ENCODE measurements around the gene IFITM2. TPM values are rescaled to one million over a fixed set of nuclear protein-coding genes. Genes with fewer than 3 reads are reported as not detected.

The IFITM2 gene
- total and polyA plus RNA-seq, 2 of the 13 experiments (the other 11 are each of a cell fraction or from before 2014, with no cell fraction given) = 13.8 to 267 TPM

DNA sequence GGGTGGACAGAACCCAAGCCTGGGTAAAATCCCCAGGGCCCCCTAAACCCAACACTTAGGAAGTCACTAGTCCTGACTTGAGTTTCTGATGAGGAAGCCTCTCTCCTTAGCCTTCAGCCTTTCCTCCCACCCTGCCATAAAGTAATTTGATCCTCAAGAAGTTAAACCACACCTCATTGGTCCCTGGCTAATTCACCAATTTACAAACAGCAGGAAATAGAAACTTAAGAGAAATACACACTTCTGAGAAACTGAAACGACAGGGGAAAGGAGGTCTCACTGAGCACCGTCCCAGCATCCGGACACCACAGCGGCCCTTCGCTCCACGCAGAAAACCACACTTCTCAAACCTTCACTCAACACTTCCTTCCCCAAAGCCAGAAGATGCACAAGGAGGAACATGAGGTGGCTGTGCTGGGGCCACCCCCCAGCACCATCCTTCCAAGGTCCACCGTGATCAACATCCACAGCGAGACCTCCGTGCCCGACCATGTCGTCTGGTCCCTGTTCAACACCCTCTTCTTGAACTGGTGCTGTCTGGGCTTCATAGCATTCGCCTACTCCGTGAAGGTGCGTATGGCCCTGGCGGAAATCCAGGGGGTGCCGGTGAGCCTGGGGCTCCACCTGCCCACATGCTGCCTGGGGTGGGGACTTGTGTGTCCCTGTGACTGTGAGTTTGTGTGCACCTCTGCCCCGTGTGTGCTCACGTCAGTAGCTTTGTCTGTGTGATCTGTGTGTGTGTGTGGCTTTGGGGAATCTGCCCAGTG lies 6.4 kb downstream of the IFITM2 start, which contains the start of gene IFITM1:
Gene IFITM1, plus strand, starts transcription at position 254 of the 767 bp plus-strand sequence. Its CDS starts 131 bp downstream, at position 385.
- H3K27ac ChIP-seq (ENCODE audit: extremely low read length, insufficient read depth, low read length) = no peak within 1 kb of the TSS
- peak within 1 kb of the TSS; percentile 12 to 55 (median 44); a peak in 4 of 6 replicates for H3K4me3 ChIP-seq (replicated peaks in 1 of 3; ENCODE audit: insufficient read depth in 1 of 3, low read depth in 2 of 3, low read length in 3 of 3)
- H3K79me2 ChIP-seq (ENCODE audit: insufficient read depth, low read length) = peaks cover 7% of the 10 kb centered on the region
- ATAC-seq (peak; percentile 9), DNase-seq (ENCODE audit: low spot score) (no peak), FAIRE-seq (no peak)
- intact Hi-C loops (cut with micrococcal nuclease; ENCODE audit: unreplicated experiment) (no loop called here), in situ Hi-C loops (cut with HindIII; ENCODE audit: extremely low pct_ligation_motif_present, low pct_unique_long_range_greater_than_20kb) (no loop called here)
- ChIA-PET POLR2A (interaction anchor here (1.0 to 2.7 kb wide), 4 partner anchors 8 to 40 kb away, joined by 3 to 9 read pairs (median 7); no protein-coding TSS in a partner anchor), CTCF (ENCODE audit: low intra/inter-chr PET ratio, low total read pairs) (no interaction called here)
- H3K27me3 ChIP-seq (ENCODE audit: control insufficient read depth in 1 of 2, insufficient read depth in 2 of 2, low read length in 2 of 2) = no peaks in the 10 kb centered on the region
- no peaks in the 10 kb centered on the region for H4K20me1 ChIP-seq (ENCODE audit: insufficient read depth, low read length)
- H3K9ac ChIP-seq (ENCODE audit: insufficient read depth, low read depth, low read length) = peak within 1 kb of the TSS; percentile 29; the same call in 1 of the 2 replicates
- no peak within 1 kb of the TSS for H2AFZ ChIP-seq (ENCODE audit: low read length)
- no TSS peak for BruUV-seq (replicated peaks)
- no peaks in the 10 kb centered on the region for H3K36me3 ChIP-seq (replicated peaks in 1 of 2; ENCODE audit: control insufficient read depth in 1 of 2, insufficient read depth in 2 of 2, low read length in 2 of 2)
- H3K4me1 ChIP-seq (ENCODE audit: insufficient read depth, low read length) = peaks cover 63% of the 10 kb centered on the region
- peak within 1 kb of the TSS; percentile 69 for H3K4me2 ChIP-seq (ENCODE audit: low read depth, low read length)
- H3K9me3 ChIP-seq (ENCODE audit: low read length) = no peaks in the 10 kb centered on the region
- WGBS (ENCODE audit: low lambda C conversion rate) = 51% methylated on average over 12 of the region's 18 CpGs
- no peak for TF ChIP-seq REPIN1 (CRISPR knock-in tag; IDR thresholded peaks at IDR 0.05; ENCODE audit: borderline replicate concordance, low read depth)
- peak; percentile 42; the same call in 1 of the 2 replicates for TF ChIP-seq SAP130 (CRISPR knock-in tag; IDR thresholded peaks at IDR 0.05; ENCODE audit: low read depth)
- TF ChIP-seq, protein P1, sequence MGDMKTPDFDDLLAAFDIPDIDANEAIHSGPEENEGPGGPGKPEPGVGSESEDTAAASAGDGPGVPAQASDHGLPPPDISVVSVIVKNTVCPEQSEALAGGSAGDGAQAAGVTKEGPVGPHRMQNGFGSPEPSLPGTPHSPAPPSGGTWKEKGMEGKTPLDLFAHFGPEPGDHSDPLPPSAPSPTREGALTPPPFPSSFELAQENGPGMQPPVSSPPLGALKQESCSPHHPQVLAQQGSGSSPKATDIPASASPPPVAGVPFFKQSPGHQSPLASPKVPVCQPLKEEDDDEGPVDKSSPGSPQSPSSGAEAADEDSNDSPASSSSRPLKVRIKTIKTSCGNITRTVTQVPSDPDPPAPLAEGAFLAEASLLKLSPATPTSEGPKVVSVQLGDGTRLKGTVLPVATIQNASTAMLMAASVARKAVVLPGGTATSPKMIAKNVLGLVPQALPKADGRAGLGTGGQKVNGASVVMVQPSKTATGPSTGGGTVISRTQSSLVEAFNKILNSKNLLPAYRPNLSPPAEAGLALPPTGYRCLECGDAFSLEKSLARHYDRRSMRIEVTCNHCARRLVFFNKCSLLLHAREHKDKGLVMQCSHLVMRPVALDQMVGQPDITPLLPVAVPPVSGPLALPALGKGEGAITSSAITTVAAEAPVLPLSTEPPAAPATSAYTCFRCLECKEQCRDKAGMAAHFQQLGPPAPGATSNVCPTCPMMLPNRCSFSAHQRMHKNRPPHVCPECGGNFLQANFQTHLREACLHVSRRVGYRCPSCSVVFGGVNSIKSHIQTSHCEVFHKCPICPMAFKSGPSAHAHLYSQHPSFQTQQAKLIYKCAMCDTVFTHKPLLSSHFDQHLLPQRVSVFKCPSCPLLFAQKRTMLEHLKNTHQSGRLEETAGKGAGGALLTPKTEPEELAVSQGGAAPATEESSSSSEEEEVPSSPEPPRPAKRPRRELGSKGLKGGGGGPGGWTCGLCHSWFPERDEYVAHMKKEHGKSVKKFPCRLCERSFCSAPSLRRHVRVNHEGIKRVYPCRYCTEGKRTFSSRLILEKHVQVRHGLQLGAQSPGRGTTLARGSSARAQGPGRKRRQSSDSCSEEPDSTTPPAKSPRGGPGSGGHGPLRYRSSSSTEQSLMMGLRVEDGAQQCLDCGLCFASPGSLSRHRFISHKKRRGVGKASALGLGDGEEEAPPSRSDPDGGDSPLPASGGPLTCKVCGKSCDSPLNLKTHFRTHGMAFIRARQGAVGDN (CRISPR knock-in tag; IDR thresholded peaks at IDR 0.05) = peak; percentile 51
- TF ChIP-seq RBM39 (IDR thresholded peaks at IDR 0.05; ENCODE audit: low read depth, low read length, poor library complexity, severe bottlenecking) = peak; percentile 1
- TF ChIP-seq RARG (CRISPR knock-in tag; IDR thresholded peaks at IDR 0.05; ENCODE audit: low read depth) = no peak
- TF ChIP-seq GABPB1 (CRISPR knock-in tag; IDR thresholded peaks at IDR 0.05) = peak; percentile 18; the same call in 1 of the 2 replicates
- TF ChIP-seq NKX3-1 (CRISPR knock-in tag; IDR thresholded peaks at IDR 0.05) = no peak
- no peak for TF ChIP-seq ZNF614 (CRISPR knock-in tag; IDR thresholded peaks at IDR 0.05; ENCODE audit: borderline replicate concordance)
- TF ChIP-seq, protein P2, sequence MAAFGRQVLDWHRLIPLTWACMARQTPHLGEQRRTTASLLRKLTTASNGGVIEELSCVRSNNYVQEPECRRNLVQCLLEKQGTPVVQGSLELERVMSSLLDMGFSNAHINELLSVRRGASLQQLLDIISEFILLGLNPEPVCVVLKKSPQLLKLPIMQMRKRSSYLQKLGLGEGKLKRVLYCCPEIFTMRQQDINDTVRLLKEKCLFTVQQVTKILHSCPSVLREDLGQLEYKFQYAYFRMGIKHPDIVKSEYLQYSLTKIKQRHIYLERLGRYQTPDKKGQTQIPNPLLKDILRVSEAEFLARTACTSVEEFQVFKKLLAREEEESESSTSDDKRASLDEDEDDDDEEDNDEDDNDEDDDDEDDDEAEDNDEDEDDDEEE (CRISPR knock-in tag; IDR thresholded peaks at IDR 0.05) = peak; percentile 40; the same call in 1 of the 2 replicates
- TF ChIP-seq ZNF234 (CRISPR knock-in tag; conservative IDR thresholded peaks at IDR 0.05) = no peak
- TF ChIP-seq, protein P3, sequence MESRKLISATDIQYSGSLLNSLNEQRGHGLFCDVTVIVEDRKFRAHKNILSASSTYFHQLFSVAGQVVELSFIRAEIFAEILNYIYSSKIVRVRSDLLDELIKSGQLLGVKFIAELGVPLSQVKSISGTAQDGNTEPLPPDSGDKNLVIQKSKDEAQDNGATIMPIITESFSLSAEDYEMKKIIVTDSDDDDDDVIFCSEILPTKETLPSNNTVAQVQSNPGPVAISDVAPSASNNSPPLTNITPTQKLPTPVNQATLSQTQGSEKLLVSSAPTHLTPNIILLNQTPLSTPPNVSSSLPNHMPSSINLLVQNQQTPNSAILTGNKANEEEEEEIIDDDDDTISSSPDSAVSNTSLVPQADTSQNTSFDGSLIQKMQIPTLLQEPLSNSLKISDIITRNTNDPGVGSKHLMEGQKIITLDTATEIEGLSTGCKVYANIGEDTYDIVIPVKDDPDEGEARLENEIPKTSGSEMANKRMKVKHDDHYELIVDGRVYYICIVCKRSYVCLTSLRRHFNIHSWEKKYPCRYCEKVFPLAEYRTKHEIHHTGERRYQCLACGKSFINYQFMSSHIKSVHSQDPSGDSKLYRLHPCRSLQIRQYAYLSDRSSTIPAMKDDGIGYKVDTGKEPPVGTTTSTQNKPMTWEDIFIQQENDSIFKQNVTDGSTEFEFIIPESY (CRISPR knock-in tag; IDR thresholded peaks at IDR 0.05) = peak; percentile 81
- TF ChIP-seq, protein P4, sequence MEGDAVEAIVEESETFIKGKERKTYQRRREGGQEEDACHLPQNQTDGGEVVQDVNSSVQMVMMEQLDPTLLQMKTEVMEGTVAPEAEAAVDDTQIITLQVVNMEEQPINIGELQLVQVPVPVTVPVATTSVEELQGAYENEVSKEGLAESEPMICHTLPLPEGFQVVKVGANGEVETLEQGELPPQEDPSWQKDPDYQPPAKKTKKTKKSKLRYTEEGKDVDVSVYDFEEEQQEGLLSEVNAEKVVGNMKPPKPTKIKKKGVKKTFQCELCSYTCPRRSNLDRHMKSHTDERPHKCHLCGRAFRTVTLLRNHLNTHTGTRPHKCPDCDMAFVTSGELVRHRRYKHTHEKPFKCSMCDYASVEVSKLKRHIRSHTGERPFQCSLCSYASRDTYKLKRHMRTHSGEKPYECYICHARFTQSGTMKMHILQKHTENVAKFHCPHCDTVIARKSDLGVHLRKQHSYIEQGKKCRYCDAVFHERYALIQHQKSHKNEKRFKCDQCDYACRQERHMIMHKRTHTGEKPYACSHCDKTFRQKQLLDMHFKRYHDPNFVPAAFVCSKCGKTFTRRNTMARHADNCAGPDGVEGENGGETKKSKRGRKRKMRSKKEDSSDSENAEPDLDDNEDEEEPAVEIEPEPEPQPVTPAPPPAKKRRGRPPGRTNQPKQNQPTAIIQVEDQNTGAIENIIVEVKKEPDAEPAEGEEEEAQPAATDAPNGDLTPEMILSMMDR (CRISPR knock-in tag; IDR thresholded peaks at IDR 0.05) = peak; percentile 31
- no peak for TF ChIP-seq MAF1 (CRISPR knock-in tag; IDR thresholded peaks at IDR 0.05; ENCODE audit: borderline replicate concordance)
- TF ChIP-seq RFXANK (CRISPR knock-in tag; IDR thresholded peaks at IDR 0.05) = no peak
- TF ChIP-seq ZBTB38 (CRISPR knock-in tag; IDR thresholded peaks at IDR 0.05) = peak; percentile 41; the same call in 1 of the 2 replicates

Data from HepG2 (cell line).